Lower lobe of right lung (tissue), 2 donors: ENCODE data around the gene NTM. TPM values are rescaled to one million over a fixed set of nuclear protein-coding genes. Genes with fewer than 3 reads are reported as not detected.

ENCODE experiments used
- ATAC-seq, 2 donors: fragments of 200-7000 bp; cut with Tn5 transposase; one replicate each; pipeline ENCODE4 v1.9.1; 2020 to 2022; ENCODE audit warnings: mild to moderate bottlenecking in 2 of 2, moderate library complexity in 2 of 2
- DNase-seq: peaks from one replicate; pipeline ENCODE4 v3.0.0-alpha.2; 2020
- H3K27ac ChIP-seq: fragments of 200-600 bp; one replicate; pipeline ENCODE4 v1.8.0; 2022
- H3K27me3 ChIP-seq: fragments of 200-600 bp; one replicate; pipeline ENCODE4 v1.8.0; 2022; ENCODE audit warnings: low read depth
- H3K36me3 ChIP-seq: fragments of 200-600 bp; one replicate; pipeline ENCODE4 v1.8.0; 2022; ENCODE audit warnings: mild to moderate bottlenecking
- H3K4me1 ChIP-seq: fragments of 200-600 bp; one replicate; pipeline ENCODE4 v1.8.0; 2022
- H3K4me3 ChIP-seq: fragments of 200-600 bp; one replicate; pipeline ENCODE4 v1.8.0; 2022; ENCODE audit warnings: mild to moderate bottlenecking
- H3K9me3 ChIP-seq: fragments of 200-600 bp; one replicate; pipeline ENCODE4 v1.8.0; 2022
- CTCF ChIP-seq: fragments of 200-600 bp; IDR thresholded peaks from one replicate; pipeline ENCODE4 v1.8.0; 2022; ENCODE audit warnings: antibody characterized with exemption, mild to moderate bottlenecking
- intact Hi-C: fragments of 100-400 bp; cut with DNase I; formaldehyde crosslinking; loops from one replicate; pipeline ENCODE4 v1.11.0; 2022
- total RNA-seq: library from RNA; stranded (reverse); fragmentation: NEBNext Ultra II Directional; extraction: Animal tissue kit (Norgen Biotek cat#: 25700); gene quantifications from one replicate; pipeline ENCODE4 v1.2.1, GENCODE V29; 2021
- donor health status: DM: no; HTN: yes; CAD: no; lungs with severe emphysema.

Gene NTM
- total RNA-seq, 1 donor from 2014 or later, result 2.3 TPM

GRCh38 chr11:131809203-131809918, 438.9 kb downstream of the NTM start:
- no peak overlapping the region for H3K27ac ChIP-seq
- H3K4me1 ChIP-seq, result peaks cover 3% of the 10 kb centered on the region
- TF ChIP-seq CTCF, result no peak
- DNase-seq (no peak), ATAC-seq (no peak)
- no peaks in the 10 kb centered on the region for H3K9me3 ChIP-seq
- no peaks in the 10 kb centered on the region for H3K36me3 ChIP-seq
- peaks cover 4% of the 10 kb centered on the region for H3K27me3 ChIP-seq
- no peak overlapping the region for H3K4me3 ChIP-seq
- intact Hi-C loops, result no loop called here

GRCh38 chr11:131810541-131810940, 440.1 kb downstream of the NTM start:
- no peaks in the 10 kb centered on the region for H3K36me3 ChIP-seq
- ATAC-seq (no peak), DNase-seq (no peak)
- intact Hi-C loops, result no loop called here
- no peak overlapping the region for H3K4me3 ChIP-seq
- peaks cover 4% of the 10 kb centered on the region for H3K27me3 ChIP-seq
- peaks cover 3% of the 10 kb centered on the region for H3K4me1 ChIP-seq
- H3K9me3 ChIP-seq, result no peaks in the 10 kb centered on the region
- H3K27ac ChIP-seq, result no peak overlapping the region
- TF ChIP-seq CTCF, result no peak

- H3K27me3 ChIP-seq, result peaks cover 4% of the 10 kb centered on the region
- intact Hi-C loops, result no loop called here
- no peak for DNase-seq
- H3K4me1 ChIP-seq, result peaks cover 3% of the 10 kb centered on the region
- no peaks in the 10 kb centered on the region for H3K36me3 ChIP-seq
- no peak for ATAC-seq
- TF ChIP-seq CTCF, result no peak
- no peak overlapping the region for H3K4me3 ChIP-seq
- H3K9me3 ChIP-seq, result no peaks in the 10 kb centered on the region
- H3K27ac ChIP-seq, result no peak overlapping the region
Observed at GRCh38 chr11:131811383-131811782, 441.0 kb downstream of the NTM start.

GRCh38 chr11:131814108-131814507, 443.7 kb downstream of the NTM start:
- H3K9me3 ChIP-seq, result no peaks in the 10 kb centered on the region
- intact Hi-C loops, result no loop called here
- peaks cover 2% of the 10 kb centered on the region for H3K4me1 ChIP-seq
- no peaks in the 10 kb centered on the region for H3K36me3 ChIP-seq
- no peak for DNase-seq
- no peak for ATAC-seq
- no peak overlapping the region for H3K4me3 ChIP-seq
- H3K27me3 ChIP-seq, result no peaks in the 10 kb centered on the region
- no peak overlapping the region for H3K27ac ChIP-seq
- TF ChIP-seq CTCF, result no peak

GRCh38 chr11:131815590-131815989, 445.2 kb downstream of the NTM start:
- Histone ChIP-seq H3K27ac (no peak overlapping the region), H3K36me3 (no peaks in the 10 kb centered on the region), H3K4me3 (no peak overlapping the region), H3K9me3 (no peaks in the 10 kb centered on the region), H3K4me1 (no peaks in the 10 kb centered on the region), H3K27me3 (no peaks in the 10 kb centered on the region)
- DNase-seq (no peak), ATAC-seq (no peak)
- TF ChIP-seq CTCF, result no peak
- intact Hi-C loops, result no loop called here
